HL-60/S4 treated with retinoic acid at 250 ng/mL for 4 days and 3 days (cell line): ENCODE data around the gene EXOC1.

ENCODE experiments used
- in situ Hi-C: fragments of 300-500 bp; cut with MboI; formaldehyde crosslinking; loops from 2 replicates; pipeline ENCODE4 v1.7.0; 2022; ENCODE audit warnings: low sequenced_read_pairs

Gene EXOC1

DNA sequence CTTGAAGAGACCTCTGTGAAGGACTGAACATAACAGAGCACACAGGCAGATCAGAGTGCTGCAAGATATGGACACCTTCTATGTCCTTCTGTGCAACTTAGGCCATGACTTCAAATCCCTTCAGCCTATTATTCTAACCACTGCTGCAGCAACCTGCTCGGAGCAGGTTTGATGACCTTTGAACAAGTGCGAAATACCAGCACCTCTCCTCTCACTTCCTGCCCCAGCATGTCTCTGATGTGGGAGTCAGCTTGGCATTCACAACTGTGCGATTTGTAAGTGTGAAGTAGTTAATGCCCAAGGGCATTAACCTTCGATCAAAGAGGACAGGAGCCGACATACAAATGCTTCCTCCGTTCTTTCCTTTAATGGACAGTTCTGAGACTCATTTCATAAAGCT is 1.6 kb upstream of the EXOC1 start:
- in situ Hi-C loops, result loop anchor here (25.0 kb wide), 1 partner anchor 440 kb away; no protein-coding TSS in a partner anchor

DNA sequence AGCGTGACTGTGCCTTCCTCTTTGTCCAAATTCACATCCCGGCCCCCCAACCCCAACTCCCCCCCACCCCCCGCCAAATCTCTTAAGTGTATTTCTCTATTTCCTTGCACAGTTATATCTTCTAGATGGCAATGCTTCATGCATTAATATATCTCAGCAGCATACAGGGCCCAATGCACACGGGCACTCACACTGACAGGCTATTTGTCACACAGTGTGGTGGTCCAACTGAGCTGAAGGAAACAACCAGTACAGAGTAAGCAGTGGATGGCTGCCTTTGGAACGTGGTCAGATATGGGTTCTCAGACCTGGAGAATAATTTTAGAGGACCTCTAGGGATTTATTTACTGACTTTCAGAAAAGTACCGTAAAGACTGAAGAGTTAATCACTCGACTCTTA is 681 bp downstream of the EXOC1 start:
- in situ Hi-C loops, result loop anchor here (25.0 kb wide), 1 partner anchor 442 kb away; no protein-coding TSS in a partner anchor

DNA sequence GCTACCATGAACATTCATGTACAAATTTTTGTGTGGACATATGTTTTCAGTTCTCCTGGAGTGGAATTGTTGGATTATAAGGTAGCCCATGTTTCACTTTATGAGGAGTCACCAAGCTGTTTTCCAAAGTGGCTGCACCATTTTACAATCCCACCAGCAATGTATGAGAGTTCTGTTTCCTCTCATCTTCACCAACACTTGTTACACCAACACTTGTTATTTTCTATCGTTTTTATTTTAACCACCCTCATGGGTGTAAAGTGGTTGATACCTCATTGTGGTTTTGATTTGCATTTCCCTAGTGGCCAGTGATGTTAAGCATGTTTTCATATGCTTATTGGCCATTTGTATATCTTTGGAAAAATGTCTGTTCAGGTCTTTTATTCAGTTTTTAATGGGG is 4.1 kb downstream of the EXOC1 start:
- in situ Hi-C loops, result loop anchor here (25.0 kb wide), 1 partner anchor 445 kb away; no protein-coding TSS in a partner anchor

DNA sequence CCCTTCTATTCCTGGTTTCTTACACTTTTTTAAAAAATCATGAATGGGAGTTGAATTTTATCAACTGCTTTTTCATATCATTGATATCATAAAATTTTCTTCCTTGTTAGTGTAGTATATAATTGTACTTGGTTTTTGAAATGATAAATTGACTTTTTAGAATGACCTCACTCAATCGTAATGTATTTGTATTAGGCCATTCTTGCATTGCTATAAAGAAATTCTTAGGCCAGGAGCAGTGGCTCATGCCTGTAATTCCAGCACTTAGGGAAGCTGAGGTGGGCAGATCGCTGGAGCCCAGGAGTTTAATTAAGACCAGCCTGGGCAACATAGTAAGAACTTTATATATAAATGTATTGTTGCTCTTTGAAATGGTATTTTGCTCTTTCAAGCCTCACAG is 6.3 kb downstream of the EXOC1 start:
- in situ Hi-C loops, result loop anchor here (25.0 kb wide), 1 partner anchor 447 kb away; no protein-coding TSS in a partner anchor

DNA sequence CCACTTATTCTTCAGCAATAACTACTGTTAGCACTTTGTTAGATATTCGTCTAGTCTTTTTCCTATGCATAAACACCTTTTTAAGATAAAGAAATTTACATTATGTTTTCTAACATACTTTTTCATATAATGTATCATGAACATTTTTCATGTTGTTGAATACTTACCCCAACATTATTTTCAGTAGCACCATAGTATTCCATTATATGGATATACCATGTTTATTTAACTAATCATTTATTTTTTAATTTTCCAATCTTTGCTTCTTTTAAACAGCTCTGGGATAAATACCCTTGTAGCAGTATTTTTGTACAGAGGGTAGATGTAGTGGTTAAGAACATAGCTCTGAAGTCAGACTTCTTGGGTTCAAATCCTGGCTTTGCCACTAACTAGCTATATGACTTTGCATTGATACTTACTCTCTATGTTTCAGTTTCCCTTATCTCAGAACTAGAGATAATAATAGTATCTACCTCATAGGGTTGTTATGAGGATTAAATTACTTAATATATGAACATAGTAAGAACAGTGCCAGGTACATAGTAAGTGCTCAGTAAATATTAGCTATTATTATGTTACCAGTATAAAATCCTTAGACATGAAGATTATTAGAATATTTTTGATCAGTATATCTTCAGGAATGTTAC is 11.3 kb downstream of the EXOC1 start:
- in situ Hi-C loops, result loop anchor here (25.0 kb wide), 1 partner anchor 452 kb away; no protein-coding TSS in a partner anchor

DNA sequence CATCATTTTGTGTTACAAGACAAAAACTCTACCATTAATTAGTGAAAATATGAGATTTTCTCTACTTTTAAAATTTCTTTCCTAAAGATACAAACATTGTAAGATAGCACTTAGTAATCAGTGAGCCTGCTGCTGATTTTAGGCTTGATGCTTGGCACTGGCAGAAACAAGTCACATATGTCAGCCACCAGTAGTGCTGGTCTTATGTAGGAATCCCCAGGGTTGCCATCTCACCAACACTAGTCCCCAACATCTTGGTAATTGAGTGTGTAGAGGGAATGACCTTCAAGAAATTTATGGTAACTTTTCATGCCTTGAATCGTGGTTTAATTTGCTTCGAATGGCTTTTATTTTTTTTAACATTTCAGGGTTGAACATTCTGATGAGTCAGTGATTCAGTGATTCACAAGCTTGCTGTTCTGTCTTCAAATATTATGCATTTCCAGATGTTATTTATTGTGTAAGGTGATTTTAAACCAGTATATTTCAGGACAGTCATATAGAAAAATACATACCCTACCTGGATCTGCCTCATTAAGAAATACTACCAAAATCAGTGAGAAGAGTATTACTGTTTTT is 11.9 kb downstream of the EXOC1 start:
- in situ Hi-C loops, result loop anchor here (25.0 kb wide), 1 partner anchor 453 kb away; no protein-coding TSS in a partner anchor

DNA sequence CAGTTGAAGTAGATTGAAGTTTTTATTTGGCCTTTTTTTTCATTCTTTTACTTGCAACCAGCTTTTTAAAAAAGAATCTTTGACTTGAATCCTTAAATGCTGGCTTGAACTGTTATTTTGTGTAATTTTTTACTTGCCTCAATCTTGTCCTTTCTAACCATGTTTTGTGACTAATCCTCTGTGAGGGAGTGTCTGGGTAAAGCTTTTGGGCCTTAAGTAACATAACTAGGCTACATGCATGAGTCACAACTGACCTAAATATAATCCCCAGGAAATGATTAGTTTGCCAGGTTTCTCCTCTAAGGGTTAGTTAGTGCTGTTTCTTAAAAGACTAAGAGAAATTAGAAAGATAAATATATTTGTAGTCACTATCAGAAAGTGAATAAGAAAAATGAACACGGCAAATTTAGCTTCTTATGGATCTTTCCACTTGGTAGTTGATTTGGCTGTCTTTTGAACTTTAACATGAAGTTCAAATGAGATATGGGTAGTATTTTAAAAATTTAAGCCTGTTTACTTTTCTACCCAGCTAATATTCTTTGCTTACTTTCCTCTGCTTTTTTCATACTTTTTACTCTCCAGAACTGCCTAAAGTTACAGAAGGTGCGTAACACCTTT is 13.0 kb downstream of the EXOC1 start:
- in situ Hi-C loops, result loop anchor here (25.0 kb wide), 1 partner anchor 454 kb away; no protein-coding TSS in a partner anchor

DNA sequence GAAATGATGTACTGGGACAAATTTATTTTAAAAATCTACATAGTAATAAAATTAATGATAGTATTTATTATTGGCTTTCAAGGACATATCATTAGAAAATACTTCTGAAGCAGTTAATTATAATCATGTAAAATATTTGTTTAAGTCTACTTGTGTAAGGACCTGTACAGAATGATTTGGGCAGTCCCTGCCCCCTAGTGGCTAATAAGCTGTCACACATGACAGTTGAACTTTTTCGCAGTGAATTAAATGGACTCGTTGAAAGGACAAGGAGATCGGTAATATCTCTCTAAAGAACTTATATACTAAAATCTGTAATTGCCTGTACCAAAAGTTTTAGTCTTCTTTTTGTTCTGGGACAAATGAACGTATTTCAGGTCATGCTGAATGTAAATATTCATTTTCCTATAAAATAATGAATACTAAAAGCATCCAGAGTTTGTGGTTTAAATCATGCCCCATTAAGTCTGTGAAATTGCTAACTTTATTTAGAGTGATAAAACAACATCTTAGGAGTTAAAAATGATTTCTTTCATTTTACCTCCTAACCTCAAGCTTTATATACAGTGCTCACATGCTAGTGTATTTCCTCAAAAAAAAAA is 13.6 kb downstream of the EXOC1 start:
- in situ Hi-C loops, result loop anchor here (25.0 kb wide), 1 partner anchor 455 kb away; no protein-coding TSS in a partner anchor

DNA sequence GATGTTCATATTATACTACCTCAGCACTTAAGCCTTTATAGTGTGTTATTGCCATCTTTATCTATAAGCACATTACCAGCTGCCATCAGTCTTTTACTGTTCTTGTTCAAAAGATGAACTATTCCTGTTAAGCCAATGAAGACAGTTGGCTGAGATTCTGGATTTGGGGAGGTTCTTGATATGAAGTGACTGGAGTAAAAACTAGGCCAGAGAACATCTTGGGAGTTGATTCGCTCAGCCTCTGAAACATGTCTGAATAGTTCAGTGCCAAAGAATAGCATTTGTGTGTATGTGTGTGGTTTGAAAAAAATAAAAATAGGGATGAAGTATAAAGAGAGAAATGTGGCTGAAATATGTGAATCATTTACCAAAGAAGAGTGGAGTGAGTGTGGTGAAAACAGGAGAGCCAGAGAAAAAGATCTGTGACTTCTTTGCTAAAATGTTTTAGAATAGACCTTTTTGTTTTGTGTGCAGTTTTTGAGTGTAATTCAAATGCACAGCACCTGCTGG is 15.2 kb downstream of the EXOC1 start:
- in situ Hi-C loops, result loop anchor here (25.0 kb wide), 1 partner anchor 456 kb away; no protein-coding TSS in a partner anchor

DNA sequence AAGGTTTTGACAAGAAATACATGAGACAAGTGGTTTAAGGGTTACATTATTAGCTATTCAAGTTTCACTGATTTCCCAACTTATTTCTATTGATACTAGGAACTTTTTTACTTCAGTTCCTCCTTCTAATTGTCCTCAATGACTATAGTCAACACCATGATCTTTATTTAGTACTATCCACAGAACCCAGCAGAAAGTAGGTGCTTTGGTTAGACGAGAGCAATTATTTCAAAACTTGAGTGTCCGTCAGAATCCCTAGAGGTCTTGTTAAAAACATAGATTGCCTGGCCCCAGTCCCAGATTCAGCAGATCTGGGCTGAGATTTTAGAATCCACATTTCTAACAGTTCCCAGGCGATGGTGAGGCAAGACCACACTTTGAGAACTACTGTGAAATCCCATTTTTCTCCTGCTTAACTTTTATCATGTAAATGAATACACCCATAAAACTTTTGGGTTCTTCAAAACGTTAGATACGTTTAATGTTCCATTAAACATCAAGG is 17.9 kb downstream of the EXOC1 start:
- in situ Hi-C loops, result loop anchor here (25.0 kb wide), 1 partner anchor 459 kb away; no protein-coding TSS in a partner anchor

DNA sequence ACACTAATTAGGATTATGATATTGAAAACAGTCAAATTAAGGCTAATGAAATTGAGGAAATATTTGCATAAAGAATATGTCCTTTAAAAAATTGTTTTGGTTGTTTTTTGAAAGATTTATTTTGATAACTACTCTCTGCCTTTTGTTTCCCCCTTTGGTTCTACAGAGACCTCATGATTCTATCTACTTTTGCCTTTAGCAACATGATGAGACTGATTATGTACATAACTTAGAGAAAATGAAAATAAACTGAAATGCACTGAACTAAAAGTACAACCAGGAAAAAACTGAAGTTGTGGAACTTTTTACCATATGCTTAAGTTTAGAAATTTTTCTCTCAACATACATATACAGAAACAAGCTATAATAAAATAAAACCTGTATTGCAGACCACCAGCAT is 21.4 kb downstream of the EXOC1 start:
- in situ Hi-C loops, result loop anchor here (25.0 kb wide), 1 partner anchor 463 kb away; no protein-coding TSS in a partner anchor

DNA sequence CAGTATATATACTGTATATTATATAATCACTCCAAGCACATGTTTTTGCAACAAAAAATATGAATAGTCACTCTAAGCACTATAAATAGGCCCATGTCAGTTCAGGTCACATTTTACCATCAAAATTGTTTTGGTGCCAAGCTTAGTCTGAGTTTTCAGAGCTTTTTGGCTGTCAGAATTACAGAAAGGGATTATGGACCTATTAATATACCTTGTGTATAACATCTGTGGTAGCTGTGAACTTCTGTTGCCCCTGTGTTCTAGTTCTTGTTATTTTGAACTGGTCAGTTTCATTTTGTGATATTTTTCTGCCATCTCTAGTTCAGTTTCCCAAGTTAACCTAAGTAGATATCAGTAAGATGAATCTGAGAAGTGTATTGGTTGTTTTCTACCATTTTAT is 22.9 kb downstream of the EXOC1 start:
- in situ Hi-C loops, result no loop called here

DNA sequence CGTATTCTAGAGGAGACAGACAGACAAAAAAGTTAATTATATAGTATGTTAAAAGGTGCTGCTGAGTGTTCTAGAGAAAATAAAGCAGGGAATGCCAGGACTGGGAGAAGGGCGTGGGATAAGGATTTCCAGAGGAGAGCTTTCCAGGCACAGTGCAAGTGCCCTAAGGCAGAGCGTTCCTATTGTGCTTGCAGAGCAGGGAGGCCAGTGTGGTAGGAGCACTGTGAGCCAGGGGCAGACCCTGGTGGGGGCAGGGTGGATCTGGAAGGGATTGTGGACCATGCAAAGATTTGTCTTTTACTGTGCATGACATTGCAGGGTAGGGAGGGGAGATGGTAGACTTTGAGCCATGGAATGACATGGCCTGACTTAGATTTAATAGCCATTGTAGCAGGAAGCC is 25.8 kb downstream of the EXOC1 start:
- in situ Hi-C loops, result no loop called here

DNA sequence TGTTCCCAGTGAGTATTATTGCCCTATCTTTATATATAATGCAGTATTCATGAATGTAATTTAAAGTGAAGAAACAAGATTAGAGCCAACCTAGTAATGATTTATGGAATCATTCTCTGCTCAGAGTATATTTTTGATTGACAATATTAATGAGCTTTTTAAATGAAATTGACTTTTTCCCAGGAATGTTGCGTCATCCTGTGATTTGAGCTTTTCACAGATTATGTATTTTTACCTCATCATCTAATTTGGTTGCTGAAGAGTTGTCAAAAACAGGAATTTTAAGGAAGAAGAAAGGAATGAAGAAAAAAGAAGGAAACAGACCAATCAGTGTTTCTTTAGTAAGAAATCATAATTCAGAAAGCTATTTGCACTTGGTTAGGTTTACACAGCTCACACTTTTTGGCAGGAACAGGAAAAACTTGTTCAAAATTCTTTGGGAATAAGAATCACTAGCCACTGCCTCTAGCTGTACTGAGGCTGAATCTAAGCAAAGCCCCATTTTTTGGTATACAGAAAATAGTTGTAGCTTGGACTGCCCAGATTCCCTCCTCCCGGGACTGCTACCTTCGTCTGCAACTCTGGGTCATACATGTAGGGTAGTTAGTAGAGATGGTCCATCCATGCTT is 27.3 kb downstream of the EXOC1 start:
- in situ Hi-C loops, result no loop called here

DNA sequence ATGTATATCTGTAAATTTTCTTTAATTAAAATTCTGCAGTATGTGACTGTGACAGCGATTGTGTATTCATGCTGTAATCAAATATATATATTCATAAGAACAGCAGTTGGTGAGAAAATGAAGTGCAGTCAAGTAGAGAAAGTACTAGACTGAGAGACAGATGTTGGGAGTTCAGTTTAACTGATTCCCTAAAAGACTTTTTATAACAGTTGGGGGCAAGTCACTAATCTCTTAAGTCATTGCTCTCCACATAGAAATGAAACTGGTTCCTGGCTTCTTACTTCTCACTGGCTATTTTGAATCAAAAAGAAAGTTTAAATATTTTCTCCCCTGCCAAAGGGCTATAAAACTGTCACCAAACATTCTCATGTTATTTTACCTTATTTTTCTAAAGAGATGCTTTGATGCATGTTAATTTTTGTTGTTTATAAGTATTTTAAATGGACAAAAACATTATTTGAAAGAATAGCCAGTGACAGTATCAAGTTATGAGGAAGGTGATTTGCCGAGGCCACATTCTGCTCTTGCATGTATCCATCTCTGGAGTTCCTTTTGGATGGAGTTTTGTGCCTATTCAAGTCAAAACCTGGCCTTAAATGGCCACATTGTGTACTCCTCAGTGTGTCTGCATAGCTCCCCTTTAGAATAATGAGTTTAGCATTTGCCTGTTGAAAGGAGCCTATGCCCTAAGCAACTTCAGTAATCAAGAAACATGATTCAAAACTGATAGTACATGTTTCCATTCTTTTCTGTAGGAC is 30.8 kb downstream of the EXOC1 start:
- in situ Hi-C loops, result no loop called here

DNA sequence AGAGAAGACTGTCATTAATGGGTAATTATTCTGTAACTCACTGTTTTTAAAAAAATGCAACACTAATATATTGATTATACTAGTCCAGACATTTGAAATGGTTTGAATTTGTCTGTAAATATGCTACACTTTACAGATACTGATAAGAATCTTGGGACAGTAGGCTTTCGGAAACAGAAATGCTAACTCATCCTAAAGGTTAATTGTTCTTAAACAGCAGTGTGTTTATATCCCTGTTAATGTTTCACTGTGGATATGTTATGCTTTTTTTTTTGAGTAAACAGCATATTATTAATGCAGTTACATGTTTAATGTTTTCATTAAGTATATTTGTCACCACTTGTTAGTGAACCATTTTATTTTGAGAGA is 31.4 kb downstream of the EXOC1 start:
- in situ Hi-C loops, result no loop called here

DNA sequence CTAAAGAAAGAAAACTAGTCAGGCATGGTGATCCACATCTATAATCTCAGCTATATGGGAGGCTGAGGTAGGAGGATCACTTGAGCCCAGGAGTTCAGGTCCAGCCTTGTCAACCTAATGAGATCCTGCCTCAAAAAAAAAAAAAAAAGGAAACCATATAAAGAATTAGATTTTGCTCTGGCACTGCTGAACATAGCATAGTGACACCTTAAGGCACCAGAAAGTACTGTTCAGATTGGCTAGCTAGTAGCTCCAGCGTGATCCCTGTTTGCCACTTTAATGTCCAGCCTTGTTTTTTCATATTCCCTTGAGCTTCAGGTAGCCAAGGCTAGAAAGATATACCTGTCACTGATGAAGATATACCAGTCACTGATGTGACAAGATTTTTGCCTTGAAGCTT is 34.1 kb downstream of the EXOC1 start:
- in situ Hi-C loops, result no loop called here

DNA sequence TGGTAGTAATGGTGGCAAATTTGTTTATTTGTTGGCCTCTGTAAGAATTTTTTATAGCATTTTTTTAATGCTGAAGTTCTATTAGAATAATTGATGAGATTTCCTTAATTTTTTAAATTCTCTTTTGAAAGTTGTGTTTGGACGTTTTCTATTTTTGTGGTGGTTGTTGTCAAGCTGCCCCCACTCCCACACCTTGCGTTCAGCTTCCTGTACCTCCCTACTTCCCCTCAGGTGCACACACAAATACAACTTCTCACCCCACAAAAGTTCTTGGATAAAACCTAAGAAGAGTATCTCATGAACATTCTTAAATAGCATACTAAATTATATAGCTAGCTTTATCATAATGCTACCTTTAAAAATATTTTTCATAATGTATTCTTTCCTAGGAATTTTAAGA is 38.7 kb downstream of the EXOC1 start:
- in situ Hi-C loops, result no loop called here

DNA sequence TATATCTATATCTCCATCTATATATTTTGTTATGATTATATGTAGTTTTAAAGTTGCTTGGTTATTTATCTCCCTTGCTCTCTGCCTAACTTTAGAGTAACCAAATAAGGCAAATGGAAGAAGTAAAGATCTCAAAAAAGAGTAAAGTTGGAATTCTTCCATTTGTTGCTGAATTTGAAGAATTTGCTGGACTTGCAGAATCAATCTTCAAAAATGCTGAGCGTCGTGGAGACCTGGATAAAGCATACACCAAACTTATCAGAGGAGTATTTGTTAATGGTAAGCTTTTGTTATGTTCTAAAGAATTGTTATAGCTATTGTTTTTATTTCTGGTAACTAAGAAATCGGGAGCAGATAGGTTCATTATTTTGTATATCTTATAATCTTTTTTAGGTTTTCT is 43.2 kb downstream of the EXOC1 start:
- in situ Hi-C loops, result no loop called here

DNA sequence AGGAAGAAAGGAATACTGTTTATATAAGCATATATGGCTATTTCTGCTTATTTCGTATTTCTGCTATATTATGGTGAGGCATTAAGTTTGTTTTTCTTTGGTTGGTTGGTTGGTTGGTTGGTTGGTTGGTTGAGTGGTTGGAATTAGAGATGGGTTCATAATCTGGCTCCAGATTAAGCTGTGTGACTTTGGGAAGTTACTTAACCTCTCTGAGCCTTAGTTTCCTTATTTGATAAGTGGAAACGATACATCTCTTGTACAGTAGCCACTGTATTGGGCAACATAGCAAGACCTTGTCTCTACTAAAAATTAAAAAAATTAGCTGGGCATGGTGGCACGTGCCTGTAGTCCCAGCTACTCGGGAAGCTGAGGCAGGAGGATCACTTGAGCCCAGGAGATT is 49.2 kb downstream of the EXOC1 start:
- in situ Hi-C loops, result no loop called here
